Measurements from ENCODE around the gene GHR.
"Not testable (repeated sequence)": the region's sequence is repeated elsewhere in the genome, so short reads cannot be mapped to it uniquely, and the experiment has no call there.

The GHR gene

DNA sequence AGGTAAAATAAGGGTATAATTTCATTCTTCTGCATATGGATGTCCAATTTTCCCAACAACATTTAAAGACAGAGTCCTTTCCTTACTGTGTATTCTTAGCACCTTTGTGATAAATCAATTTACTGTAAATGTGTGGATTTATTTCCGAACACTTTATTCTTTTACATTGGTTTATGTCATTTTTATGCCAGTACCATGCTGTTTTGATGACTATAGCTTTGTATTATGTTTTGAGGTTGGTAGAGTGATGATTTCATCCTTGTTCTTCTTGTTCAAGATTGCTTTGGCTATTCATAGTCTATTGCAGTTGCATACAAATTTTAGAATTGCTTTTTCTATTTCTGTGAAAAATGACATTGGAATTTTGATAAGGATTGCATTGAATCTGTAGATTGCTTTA, 280.0 kb downstream of the GHR start:
- no peak for DNase-seq
- no peaks in the 10 kb centered on the region for H3K36me3 Mint-ChIP-seq (ENCODE audit: low read depth)
- H3K27me3 Mint-ChIP-seq (ENCODE audit: low read depth, poor library complexity): no peaks in the 10 kb centered on the region
- no peak overlapping the region for H3K27ac Mint-ChIP-seq
- peaks cover 48% of the 10 kb centered on the region for H3K9me3 Mint-ChIP-seq
- H3K4me1 Mint-ChIP-seq: no peaks in the 10 kb centered on the region
- TF ChIP-seq, protein P1, sequence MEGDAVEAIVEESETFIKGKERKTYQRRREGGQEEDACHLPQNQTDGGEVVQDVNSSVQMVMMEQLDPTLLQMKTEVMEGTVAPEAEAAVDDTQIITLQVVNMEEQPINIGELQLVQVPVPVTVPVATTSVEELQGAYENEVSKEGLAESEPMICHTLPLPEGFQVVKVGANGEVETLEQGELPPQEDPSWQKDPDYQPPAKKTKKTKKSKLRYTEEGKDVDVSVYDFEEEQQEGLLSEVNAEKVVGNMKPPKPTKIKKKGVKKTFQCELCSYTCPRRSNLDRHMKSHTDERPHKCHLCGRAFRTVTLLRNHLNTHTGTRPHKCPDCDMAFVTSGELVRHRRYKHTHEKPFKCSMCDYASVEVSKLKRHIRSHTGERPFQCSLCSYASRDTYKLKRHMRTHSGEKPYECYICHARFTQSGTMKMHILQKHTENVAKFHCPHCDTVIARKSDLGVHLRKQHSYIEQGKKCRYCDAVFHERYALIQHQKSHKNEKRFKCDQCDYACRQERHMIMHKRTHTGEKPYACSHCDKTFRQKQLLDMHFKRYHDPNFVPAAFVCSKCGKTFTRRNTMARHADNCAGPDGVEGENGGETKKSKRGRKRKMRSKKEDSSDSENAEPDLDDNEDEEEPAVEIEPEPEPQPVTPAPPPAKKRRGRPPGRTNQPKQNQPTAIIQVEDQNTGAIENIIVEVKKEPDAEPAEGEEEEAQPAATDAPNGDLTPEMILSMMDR (IDR thresholded peaks at IDR 0.05): no peak
- H3K4me3 Mint-ChIP-seq: no peak overlapping the region

DNA sequence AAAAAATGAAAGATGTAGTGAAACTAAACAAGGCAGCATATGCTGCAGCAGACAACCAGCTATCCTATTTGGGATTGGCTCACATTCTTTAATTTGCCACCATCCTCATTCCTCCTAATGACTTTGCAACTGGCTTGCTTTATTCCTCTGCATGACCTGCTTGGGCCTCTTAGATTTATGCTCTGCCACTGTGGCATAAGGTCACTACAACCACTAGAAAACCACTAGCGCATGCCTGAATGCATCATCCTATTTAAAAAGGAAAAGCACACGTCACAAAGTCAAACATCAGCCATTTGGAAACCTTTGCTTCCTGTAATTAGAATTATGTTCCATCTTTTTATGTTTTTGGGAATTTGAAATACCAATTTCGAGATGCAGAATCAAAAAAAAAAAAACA, 292.5 kb downstream of the GHR start:
- Mint-ChIP-seq H3K4me3 (peak overlapping the region; percentile 5), H3K4me1 (peaks cover 19% of the 10 kb centered on the region), H3K36me3 (ENCODE audit: low read depth) (no peaks in the 10 kb centered on the region), H3K27me3 (ENCODE audit: low read depth, poor library complexity) (peaks cover 5% of the 10 kb centered on the region), H3K27ac (peak overlapping the region; percentile 24), H3K9me3 (no peaks in the 10 kb centered on the region)
- DNase-seq: peak; percentile 18
- TF ChIP-seq, protein P1 (IDR thresholded peaks at IDR 0.05): no peak

DNA sequence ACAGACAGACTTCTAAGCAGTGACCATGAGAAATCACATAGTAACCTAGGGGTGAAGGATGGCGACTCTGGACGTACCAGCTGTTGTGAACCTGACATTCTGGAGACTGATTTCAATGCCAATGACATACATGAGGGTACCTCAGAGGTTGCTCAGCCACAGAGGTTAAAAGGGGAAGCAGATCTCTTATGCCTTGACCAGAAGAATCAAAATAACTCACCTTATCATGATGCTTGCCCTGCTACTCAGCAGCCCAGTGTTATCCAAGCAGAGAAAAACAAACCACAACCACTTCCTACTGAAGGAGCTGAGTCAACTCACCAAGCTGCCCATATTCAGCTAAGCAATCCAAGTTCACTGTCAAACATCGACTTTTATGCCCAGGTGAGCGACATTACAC, 295.4 kb downstream of the GHR start:
- no peaks in the 10 kb centered on the region for H3K36me3 Mint-ChIP-seq (ENCODE audit: low read depth)
- H3K27ac Mint-ChIP-seq: no peak overlapping the region
- TF ChIP-seq, protein P1 (IDR thresholded peaks at IDR 0.05): no peak
- H3K4me1 Mint-ChIP-seq: peaks cover 19% of the 10 kb centered on the region
- DNase-seq: no peak
- peaks cover 15% of the 10 kb centered on the region for H3K27me3 Mint-ChIP-seq (ENCODE audit: low read depth, poor library complexity)
- H3K4me3 Mint-ChIP-seq: no peak overlapping the region
- no peaks in the 10 kb centered on the region for H3K9me3 Mint-ChIP-seq

DNA sequence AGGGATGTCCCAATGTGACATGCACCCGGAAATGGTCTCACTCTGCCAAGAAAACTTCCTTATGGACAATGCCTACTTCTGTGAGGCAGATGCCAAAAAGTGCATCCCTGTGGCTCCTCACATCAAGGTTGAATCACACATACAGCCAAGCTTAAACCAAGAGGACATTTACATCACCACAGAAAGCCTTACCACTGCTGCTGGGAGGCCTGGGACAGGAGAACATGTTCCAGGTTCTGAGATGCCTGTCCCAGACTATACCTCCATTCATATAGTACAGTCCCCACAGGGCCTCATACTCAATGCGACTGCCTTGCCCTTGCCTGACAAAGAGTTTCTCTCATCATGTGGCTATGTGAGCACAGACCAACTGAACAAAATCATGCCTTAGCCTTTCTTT, 295.8 kb downstream of the GHR start:
- no peak overlapping the region for H3K4me3 Mint-ChIP-seq
- TF ChIP-seq, protein P1 (IDR thresholded peaks at IDR 0.05): no peak
- H3K27me3 Mint-ChIP-seq (ENCODE audit: low read depth, poor library complexity): peaks cover 13% of the 10 kb centered on the region
- H3K4me1 Mint-ChIP-seq: peaks cover 19% of the 10 kb centered on the region
- no peaks in the 10 kb centered on the region for H3K9me3 Mint-ChIP-seq
- no peak overlapping the region for H3K27ac Mint-ChIP-seq
- no peak for DNase-seq
- no peaks in the 10 kb centered on the region for H3K36me3 Mint-ChIP-seq (ENCODE audit: low read depth)

DNA sequence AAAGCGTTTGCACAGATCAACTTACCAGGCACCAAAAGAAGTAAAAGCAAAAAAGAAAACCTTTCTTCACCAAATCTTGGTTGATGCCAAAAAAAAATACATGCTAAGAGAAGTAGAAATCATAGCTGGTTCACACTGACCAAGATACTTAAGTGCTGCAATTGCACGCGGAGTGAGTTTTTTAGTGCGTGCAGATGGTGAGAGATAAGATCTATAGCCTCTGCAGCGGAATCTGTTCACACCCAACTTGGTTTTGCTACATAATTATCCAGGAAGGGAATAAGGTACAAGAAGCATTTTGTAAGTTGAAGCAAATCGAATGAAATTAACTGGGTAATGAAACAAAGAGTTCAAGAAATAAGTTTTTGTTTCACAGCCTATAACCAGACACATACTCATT, 297.0 kb downstream of the GHR start:
- no peak for DNase-seq
- Mint-ChIP-seq H3K4me1 (peaks cover 16% of the 10 kb centered on the region), H3K27me3 (ENCODE audit: low read depth, poor library complexity) (peaks cover 11% of the 10 kb centered on the region), H3K27ac (no peak overlapping the region), H3K36me3 (ENCODE audit: low read depth) (no peaks in the 10 kb centered on the region), H3K9me3 (no peaks in the 10 kb centered on the region), H3K4me3 (no peak overlapping the region)
- TF ChIP-seq, protein P1 (IDR thresholded peaks at IDR 0.05): no peak

DNA sequence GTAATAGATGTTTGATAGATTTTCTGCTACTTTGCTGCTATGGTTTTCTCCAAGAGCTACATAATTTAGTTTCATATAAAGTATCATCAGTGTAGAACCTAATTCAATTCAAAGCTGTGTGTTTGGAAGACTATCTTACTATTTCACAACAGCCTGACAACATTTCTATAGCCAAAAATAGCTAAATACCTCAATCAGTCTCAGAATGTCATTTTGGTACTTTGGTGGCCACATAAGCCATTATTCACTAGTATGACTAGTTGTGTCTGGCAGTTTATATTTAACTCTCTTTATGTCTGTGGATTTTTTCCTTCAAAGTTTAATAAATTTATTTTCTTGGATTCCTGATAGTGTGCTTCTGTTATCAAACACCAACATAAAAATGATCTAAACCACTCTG, 298.2 kb downstream of the GHR start:
- no peak for DNase-seq
- TF ChIP-seq, protein P1 (IDR thresholded peaks at IDR 0.05): no peak
- no peak overlapping the region for H3K4me3 Mint-ChIP-seq
- H3K36me3 Mint-ChIP-seq (ENCODE audit: low read depth): no peaks in the 10 kb centered on the region
- no peak overlapping the region for H3K27ac Mint-ChIP-seq
- H3K27me3 Mint-ChIP-seq (ENCODE audit: low read depth, poor library complexity): peaks cover 11% of the 10 kb centered on the region
- H3K4me1 Mint-ChIP-seq: peaks cover 5% of the 10 kb centered on the region
- no peaks in the 10 kb centered on the region for H3K9me3 Mint-ChIP-seq

DNA sequence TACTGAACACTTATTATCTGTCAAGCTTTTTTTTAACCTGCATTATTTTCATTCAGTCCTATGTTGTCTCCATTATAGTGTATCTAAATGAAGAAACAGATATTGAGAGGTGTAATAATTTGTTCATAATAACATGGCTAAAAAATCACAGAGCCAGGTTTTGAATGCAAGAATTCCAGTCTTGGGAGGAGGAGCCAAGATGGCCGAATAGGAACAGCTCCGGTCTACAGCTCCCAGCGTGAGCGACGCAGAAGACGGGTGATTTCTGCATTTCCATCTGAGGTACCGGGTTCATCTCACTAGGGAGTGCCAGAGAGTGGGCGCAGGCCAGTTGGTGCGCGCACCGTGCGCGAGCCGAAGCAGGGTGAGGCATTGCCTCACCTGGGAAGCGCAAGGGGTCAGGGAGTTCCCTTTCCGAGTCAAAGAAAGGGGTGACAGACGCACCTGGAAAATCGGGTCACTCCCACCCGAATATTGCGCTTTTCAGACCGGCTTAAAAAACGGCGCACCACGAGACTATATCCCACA, 311.4 kb downstream of the GHR start:
- DNase-seq; H3K4me3 Mint-ChIP-seq; H3K36me3 Mint-ChIP-seq (ENCODE audit: low read depth); H3K4me1 Mint-ChIP-seq; H3K27ac Mint-ChIP-seq; H3K27me3 Mint-ChIP-seq (ENCODE audit: low read depth, poor library complexity): not testable (repeated sequence)
- H3K9me3 Mint-ChIP-seq: peaks cover 17% of the 10 kb centered on the region

All from nephron progenitor cell (in vitro differentiated cells).